ENCODE measurements around the gene OPA3. TPM values are rescaled to one million over a fixed set of nuclear protein-coding genes. Genes with fewer than 3 reads are reported as not detected.

Gene OPA3
- total RNA-seq, 1 experiment from 2014 or later: 10.7 TPM

DNA sequence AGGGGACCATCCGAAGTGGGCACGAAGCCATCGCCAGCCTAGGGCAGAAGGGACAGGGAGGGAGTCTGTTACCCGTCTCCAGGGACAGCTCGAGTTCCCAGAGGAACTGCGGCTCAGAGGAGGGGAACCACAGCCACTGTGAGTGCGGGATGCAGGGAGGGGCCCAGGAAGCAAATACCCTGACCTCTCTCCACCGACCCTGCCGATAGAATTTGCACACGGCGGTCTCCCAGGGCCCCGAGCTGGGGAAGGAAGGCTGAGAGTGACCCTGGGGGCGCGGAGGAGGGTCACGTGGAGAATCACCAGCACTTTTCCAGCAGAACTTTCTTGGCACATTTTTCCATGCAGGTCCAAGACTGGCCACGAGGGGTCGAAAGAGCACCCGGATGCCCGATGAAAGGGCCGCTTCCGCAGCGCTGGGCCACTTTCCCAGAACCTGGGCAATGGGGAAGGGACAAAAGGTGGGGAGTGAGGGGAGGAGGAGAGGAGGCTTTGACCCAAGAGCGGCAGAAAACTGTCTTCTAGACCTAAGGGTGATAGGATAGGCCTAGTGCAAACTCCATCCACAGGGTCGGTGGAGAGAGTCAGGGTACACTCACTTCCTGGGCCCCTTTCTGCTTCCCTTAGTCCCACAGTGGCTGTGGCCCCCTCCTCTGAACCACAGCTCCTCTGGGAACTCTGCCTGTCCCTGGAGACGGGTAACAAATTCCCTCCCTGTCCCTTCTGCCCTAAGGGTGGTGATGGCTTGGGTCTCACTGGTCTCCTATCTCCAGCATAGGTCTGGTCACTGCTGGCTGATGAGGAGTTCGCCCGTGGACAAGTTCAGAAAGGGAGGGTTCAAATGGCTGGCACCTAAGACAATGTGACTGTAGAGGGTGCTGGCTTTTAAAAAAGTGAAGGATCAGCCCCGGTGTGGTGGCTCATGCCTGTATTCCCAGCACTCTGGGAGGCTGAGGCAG, 22.7 kb upstream of the OPA3 start:
- Histone ChIP-seq H3K4me3 (peak overlapping the region; percentile 16), H3K27ac (no peak overlapping the region), H3K36me3 (peaks cover 32% of the 10 kb centered on the region), H3K4me1 (replicated peaks) (peaks cover 10% of the 10 kb centered on the region), H3K9me3 (replicated peaks) (no peaks in the 10 kb centered on the region), H3K27me3 (replicated peaks) (peaks cover 8% of the 10 kb centered on the region)
- DNase-seq (ENCODE audit: low read depth in 1 of 2, low spot score in 2 of 2): peak; percentile 77

DNA sequence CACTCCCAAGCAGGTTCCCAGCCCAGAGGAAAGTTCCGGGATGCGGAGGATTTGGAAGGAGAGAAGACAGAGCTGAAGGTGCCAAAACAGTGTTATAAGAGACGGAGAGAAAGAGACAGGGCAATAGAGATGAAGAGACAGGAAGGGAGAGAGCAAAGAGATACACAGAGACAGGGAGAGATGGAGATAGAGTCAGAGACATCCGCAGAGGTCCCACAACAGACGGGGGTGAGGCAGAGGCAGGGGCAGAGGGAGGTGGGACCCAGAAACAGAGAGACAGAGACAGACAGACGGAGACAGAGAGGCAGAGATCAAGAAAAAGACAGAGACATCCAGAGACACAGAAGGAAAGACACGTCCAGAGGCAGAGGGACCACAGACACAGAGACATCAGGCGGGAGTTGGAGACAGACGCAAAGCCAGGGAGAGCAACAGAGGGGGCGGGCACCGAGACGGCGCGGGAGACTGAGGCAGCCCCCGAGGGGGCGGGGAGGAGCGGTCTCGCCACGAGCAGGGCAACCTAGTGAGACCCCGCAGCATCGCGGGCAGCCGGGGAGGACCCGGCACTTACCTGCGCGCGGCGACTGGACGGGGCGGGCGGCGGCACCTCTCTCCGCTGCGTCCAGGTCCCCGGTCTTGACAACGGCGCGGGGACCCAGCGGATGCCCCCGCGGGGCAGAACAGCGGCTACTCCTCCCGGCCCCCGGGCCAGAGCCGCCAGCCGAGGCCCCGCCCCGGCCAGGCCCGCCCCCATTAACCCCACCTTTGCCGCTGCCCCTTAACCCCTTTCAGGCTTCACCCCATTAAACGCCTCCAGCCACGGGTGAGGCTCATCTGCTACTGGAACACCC, 17.1 kb upstream of the OPA3 start, which contains the start of gene GPR4:
TSS of gene GPR4 (minus strand) at position 689 of the 851 bp plus-strand sequence. CDS start 10,346 bp downstream, outside the sequence.
- no peak within 1 kb of the TSS for H3K4me3 ChIP-seq
- DNase-seq (ENCODE audit: low read depth in 1 of 2, low spot score in 2 of 2): no peak
- no peaks in the 10 kb centered on the region for H3K36me3 ChIP-seq
- H3K4me1 ChIP-seq (replicated peaks): peaks cover 8% of the 10 kb centered on the region
- H3K27ac ChIP-seq: no peak within 1 kb of the TSS
- peaks cover 61% of the 10 kb centered on the region for H3K27me3 ChIP-seq (replicated peaks)
- no peaks in the 10 kb centered on the region for H3K9me3 ChIP-seq (replicated peaks)

DNA sequence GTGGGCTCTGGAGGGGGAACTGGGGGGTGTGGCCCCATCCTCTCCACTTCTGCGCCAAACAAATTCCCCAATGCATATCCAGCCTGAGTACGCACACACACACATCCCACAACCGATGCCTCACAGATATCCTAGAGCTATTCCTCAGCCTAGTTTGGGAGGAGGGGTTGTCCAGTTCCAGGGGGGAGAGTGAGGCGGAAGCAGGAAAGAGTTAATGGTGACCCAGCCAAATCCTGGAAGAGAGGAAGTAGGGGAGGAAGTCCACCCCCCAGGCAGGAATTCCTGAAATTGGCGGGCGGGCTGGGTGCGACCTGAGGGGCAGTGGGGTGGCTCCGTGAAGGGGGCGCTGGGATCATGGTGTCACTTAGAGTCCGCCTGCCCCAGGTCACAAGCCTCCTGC, 16.5 kb upstream of the OPA3 start:
- H3K27me3 ChIP-seq (replicated peaks): peaks cover 61% of the 10 kb centered on the region
- H3K4me3 ChIP-seq: no peak overlapping the region
- H3K27ac ChIP-seq: no peak overlapping the region
- H3K9me3 ChIP-seq (replicated peaks): no peaks in the 10 kb centered on the region
- peaks cover 8% of the 10 kb centered on the region for H3K4me1 ChIP-seq (replicated peaks)
- no peaks in the 10 kb centered on the region for H3K36me3 ChIP-seq
- no peak for DNase-seq (ENCODE audit: low read depth in 1 of 2, low spot score in 2 of 2)

DNA sequence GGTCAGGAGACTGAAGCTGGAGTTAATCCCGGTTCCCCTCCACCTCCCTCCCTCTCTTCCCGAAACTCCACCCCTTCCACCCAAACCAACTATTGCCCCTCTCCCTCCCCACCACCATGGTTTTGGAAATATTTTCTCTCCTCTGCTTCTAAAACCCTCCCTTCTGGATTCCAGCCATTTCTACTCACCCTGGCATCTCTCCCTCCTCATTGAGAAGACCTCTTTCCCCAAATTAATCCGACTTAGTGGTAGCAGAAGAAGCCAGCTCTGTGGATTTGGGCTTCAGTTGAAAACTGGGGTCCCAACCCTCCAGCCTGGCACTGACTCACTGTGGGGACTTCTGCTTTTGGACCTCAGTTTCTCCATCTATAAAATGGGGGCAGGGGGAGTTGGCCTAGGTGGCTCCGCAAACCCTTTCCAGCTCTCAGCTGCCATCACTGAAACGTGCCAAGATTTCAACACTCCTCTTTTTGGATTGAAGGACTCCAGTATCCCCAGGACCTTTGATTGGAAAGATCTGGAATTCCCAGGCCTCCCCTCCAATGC, 15.8 kb upstream of the OPA3 start:
- Histone ChIP-seq H3K4me1 (replicated peaks) (peaks cover 8% of the 10 kb centered on the region), H3K36me3 (no peaks in the 10 kb centered on the region), H3K27me3 (replicated peaks) (peaks cover 61% of the 10 kb centered on the region), H3K4me3 (no peak overlapping the region), H3K9me3 (replicated peaks) (no peaks in the 10 kb centered on the region), H3K27ac (no peak overlapping the region)
- no peak for DNase-seq (ENCODE audit: low read depth in 1 of 2, low spot score in 2 of 2)

DNA sequence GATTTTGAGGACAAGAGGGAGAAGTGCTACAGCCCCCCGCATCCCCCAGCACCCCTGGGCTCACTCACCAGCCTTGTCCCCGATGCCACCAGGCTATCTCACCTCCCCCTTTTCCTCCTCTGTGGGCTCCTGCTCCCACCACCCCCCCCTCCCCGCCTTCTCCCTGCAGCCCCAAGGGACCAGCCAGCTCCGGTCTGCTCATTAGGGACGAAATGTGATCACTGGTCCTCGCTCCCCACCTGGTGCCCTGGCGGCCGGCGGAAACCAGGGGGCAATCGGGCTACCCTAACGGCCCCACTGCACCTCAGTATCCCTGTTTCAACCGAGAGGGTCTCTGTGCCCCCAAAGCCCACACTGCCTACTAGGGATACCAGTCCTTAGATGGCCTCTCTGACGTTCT, 14.7 kb upstream of the OPA3 start:
- Histone ChIP-seq H3K4me1 (replicated peaks) (peaks cover 8% of the 10 kb centered on the region), H3K4me3 (no peak overlapping the region), H3K27ac (no peak overlapping the region), H3K36me3 (no peaks in the 10 kb centered on the region), H3K27me3 (replicated peaks) (peaks cover 61% of the 10 kb centered on the region), H3K9me3 (replicated peaks) (no peaks in the 10 kb centered on the region)
- DNase-seq (ENCODE audit: low read depth in 1 of 2, low spot score in 2 of 2): no peak

DNA sequence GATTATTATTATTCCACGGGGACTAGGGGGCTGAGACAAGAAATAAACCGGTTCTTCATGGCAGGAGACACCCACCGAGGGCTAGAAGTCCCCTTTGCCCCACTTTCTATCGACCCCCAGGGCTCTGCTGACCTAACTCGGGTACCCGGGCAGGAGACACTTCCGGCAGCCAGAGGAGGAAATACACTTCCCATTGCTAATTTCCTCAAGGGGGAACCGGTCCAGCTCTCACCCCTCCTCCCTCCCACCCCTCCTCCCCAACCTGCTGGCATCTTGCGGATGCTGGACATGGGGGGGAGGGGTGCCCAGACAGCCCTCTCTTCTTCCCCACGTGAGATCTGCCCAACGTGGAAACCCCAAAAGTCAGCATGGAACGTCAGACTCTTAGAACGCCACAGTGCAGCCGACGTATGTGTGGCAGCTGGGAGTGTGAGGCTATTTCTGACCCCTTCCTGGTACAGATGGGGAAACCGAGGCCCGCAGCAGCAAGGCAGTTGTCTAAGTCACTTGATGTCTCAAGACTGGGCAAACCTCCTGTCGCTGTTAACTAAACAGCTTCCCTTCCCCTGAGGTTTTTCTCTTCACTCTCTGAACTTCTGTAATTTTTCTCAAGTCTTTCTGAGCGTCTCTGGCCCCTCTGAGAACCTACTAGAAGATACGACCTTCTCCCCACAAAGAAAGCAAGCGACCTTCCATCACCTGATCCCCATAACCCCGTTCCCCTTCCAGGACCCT, 13.8 kb upstream of the OPA3 start:
- peaks cover 61% of the 10 kb centered on the region for H3K27me3 ChIP-seq (replicated peaks)
- no peaks in the 10 kb centered on the region for H3K9me3 ChIP-seq (replicated peaks)
- DNase-seq (ENCODE audit: low read depth in 1 of 2, low spot score in 2 of 2): no peak
- no peak overlapping the region for H3K4me3 ChIP-seq
- H3K27ac ChIP-seq: no peak overlapping the region
- peaks cover 8% of the 10 kb centered on the region for H3K4me1 ChIP-seq (replicated peaks)
- H3K36me3 ChIP-seq: no peaks in the 10 kb centered on the region

DNA sequence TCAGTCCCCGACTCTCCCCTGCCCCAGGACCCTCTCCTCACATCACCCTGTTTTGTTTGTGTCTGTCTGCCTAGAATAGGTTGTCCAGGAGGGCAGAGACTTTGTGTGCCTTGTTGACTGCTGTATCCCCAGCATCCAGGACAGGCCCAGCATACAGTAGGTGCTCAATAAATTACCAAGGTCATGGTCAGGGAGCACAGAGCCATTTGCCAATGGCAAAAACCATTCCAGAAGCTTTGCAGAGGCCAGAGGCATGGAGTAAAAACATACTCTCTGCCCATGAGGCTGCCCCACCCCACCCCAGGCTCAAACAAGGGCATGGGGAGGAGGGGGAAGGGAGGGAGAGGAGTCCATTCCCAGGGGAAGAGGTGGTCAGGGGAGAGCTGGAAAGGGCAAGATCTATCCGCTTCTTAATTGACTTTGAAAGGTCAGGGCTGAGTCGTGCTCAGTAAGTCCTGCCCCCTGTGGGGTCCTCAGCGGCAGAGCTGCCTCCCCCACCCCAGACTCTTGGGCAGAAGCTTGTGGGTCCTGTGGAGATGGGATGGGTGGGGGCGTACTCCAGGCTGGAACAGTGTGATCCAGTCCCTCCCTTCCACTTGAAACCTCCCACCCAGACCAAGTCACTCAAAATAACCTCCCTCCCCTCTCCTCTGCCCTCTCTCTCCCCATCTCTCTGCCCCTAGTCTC, 13.0 kb upstream of the OPA3 start:
- peaks cover 8% of the 10 kb centered on the region for H3K4me1 ChIP-seq (replicated peaks)

DNA sequence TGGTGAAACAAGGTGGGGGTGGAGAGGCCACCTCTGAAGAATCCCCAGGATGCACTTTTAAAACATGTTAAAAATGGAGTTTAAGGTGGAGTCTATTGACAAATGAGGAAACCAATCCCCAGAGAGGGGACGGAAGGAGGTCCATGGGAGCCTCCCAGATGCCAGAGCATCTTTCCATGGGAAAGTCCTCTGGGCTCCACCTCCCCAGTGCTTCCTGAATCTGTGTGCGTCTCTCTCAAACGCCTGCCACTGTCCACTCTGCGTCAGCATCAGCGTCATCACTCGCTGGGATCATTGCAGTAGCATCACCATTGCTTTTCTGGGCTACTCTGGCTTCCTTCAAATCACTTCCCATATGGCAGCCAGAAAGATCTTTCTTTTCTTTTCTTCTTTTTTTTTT, 11.2 kb upstream of the OPA3 start:
- H3K9me3 ChIP-seq (replicated peaks): no peaks in the 10 kb centered on the region
- no peak overlapping the region for H3K27ac ChIP-seq
- no peaks in the 10 kb centered on the region for H3K4me1 ChIP-seq (replicated peaks)
- H3K27me3 ChIP-seq (replicated peaks): peaks cover 38% of the 10 kb centered on the region
- no peak for DNase-seq (ENCODE audit: low read depth in 1 of 2, low spot score in 2 of 2)
- no peaks in the 10 kb centered on the region for H3K36me3 ChIP-seq
- H3K4me3 ChIP-seq: no peak overlapping the region

More for the DNA sequence above, 13.0 kb upstream of the OPA3 start:
- H3K4me3 ChIP-seq: no peak overlapping the region
- H3K9me3 ChIP-seq (replicated peaks): no peaks in the 10 kb centered on the region
- no peak for DNase-seq (ENCODE audit: low read depth in 1 of 2, low spot score in 2 of 2)
- no peaks in the 10 kb centered on the region for H3K36me3 ChIP-seq
- no peak overlapping the region for H3K27ac ChIP-seq
- H3K27me3 ChIP-seq (replicated peaks): peaks cover 55% of the 10 kb centered on the region

DNA sequence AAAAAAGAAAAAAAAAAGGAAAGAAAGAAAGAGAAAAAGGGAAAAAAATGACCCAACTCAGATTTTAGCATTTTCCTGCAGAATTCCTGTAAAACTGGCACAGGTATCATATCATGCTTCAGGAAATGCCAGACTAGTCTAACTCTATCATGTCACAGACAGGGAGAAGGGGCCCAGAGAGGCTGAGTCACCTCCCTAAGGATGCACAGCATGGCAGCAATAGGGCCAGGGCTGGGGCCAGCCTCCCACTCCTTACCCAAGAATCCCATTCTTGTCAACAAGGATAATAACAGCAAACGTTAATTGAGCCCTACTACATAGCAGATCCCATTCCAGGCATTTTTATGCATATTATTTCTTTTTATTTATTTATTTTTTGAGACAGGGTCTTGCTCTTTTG, 8.9 kb upstream of the OPA3 start:
- H3K4me3 ChIP-seq: no peak overlapping the region
- H3K36me3 ChIP-seq: no peaks in the 10 kb centered on the region
- no peak for DNase-seq (ENCODE audit: low read depth in 1 of 2, low spot score in 2 of 2)
- peaks cover 15% of the 10 kb centered on the region for H3K27me3 ChIP-seq (replicated peaks)
- H3K27ac ChIP-seq: no peak overlapping the region
- no peaks in the 10 kb centered on the region for H3K4me1 ChIP-seq (replicated peaks)
- no peaks in the 10 kb centered on the region for H3K9me3 ChIP-seq (replicated peaks)

DNA sequence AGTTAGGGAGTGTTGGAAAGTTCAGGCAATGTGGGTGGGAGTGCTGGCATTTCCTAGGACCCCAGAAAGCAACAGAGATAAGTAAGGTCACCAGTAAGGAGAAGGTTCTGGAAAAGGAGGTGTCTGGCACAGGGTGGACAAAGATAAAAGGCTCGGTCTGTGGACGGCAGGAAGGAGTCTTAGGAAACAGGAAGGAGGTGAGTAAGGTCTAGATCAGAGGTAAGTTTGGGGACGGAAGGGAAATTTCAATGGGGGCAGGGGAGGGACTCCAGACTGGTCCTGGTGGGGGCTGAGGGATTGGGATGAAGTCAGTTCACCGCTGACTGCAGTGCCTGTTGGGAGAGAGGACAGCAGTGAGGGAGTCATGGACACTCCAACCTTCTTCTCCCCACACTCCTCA, 7.8 kb upstream of the OPA3 start:
- H3K27me3 ChIP-seq (replicated peaks): peaks cover 3% of the 10 kb centered on the region; the same call in 1 of the 2 replicates
- H3K4me3 ChIP-seq: no peak overlapping the region
- H3K9me3 ChIP-seq (replicated peaks): no peaks in the 10 kb centered on the region
- DNase-seq (ENCODE audit: low read depth in 1 of 2, low spot score in 2 of 2): no peak
- no peaks in the 10 kb centered on the region for H3K4me1 ChIP-seq (replicated peaks)
- H3K36me3 ChIP-seq: no peaks in the 10 kb centered on the region
- no peak overlapping the region for H3K27ac ChIP-seq

DNA sequence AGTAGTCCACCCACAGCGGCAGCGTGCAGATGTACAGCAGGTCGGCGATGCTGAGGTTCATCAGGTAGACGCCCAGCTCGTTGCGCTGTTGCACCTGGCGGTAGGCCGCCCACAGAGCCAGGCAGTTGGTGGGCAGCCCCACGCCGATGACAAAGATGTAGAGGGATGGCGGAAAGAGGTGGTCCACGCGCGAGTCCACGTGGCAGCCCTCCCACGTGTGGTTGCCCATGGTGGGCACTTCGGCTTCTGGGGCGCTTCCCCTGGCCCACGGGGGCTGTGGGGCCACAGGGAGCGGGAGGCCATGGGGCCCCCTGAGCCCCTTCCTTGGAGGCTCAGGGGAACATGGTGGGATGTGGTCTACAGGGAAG, 7.0 kb upstream of the OPA3 start:
- Histone ChIP-seq H3K9me3 (replicated peaks) (no peaks in the 10 kb centered on the region), H3K4me3 (no peak overlapping the region), H3K36me3 (no peaks in the 10 kb centered on the region), H3K4me1 (replicated peaks) (no peaks in the 10 kb centered on the region), H3K27ac (no peak overlapping the region), H3K27me3 (replicated peaks) (no peaks in the 10 kb centered on the region)
- no peak for DNase-seq (ENCODE audit: low read depth in 1 of 2, low spot score in 2 of 2)

DNA sequence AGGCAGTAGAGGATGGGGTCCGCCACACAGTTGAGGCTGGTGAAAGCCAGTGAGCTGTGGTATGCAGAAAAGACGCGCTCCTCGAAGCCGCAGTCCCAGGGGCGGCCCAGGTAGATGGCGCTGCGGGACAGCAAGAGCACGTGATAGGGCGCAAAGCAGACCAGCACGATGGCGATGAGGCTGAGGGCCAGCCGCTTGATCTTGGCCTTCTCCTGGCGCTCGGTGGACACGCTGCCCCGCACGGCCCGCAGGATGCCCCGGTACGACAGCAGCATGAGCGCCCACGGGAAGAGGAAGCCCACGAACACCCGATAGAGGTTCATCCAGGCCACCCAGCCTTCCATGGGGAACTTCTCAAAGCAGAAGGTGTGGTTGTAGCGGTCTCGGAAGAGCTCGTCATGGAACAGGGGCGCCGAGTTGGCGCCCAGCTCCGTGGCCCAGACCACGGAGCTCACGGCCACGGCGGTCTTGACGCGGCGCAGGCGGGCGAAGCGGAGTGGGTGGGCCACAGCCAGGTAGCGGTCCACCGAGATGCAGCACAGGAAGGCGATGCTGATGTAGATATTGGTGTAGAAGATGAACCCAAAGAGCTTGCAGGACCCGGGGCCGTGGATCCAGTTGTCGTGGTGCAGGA, 6.5 kb upstream of the OPA3 start:
- no peaks in the 10 kb centered on the region for H3K9me3 ChIP-seq (replicated peaks)
- H3K27ac ChIP-seq: no peak overlapping the region
- no peaks in the 10 kb centered on the region for H3K4me1 ChIP-seq (replicated peaks)
- no peak overlapping the region for H3K4me3 ChIP-seq
- no peak for DNase-seq (ENCODE audit: low read depth in 1 of 2, low spot score in 2 of 2)
- no peaks in the 10 kb centered on the region for H3K36me3 ChIP-seq
- no peaks in the 10 kb centered on the region for H3K27me3 ChIP-seq (replicated peaks)

All from SJSA1 (cell line).